Fibroblast of lung (primary cell): ENCODE measurements around the gene PRRX2. TPM values are rescaled to one million over a fixed set of nuclear protein-coding genes. Genes with fewer than 3 reads are reported as not detected.
A peak's percentile ranks its signal among the peaks of the same experiment; 100 is the strongest.

ENCODE experiments used
- DNase-seq, 2 donors: peaks; one replicate each; pipeline versions ENCODE4 v3.0.0 to v3.0.0-alpha.2; 2010; ENCODE audit warnings: low read depth in 2 of 2
- H2AFZ ChIP-seq: 2 replicates; pipeline ENCODE4 v1.5.1; 2012; ENCODE audit warnings: low read length, control low read depth, inconsistent platforms
- H3K27ac ChIP-seq: 2 replicates; pipeline ENCODE4 v1.5.1; 2011; ENCODE audit warnings: low read length, control low read depth; ENCODE audit not compliant: insufficient read depth
- H3K27me3 ChIP-seq: 2 replicates; pipeline ENCODE4 v1.5.1; 2011; ENCODE audit warnings: mild to moderate bottlenecking, low read length; ENCODE audit not compliant: control insufficient read depth, insufficient read depth
- H3K36me3 ChIP-seq: 2 replicates; pipeline ENCODE4 v1.5.1; 2011; ENCODE audit warnings: low read length; ENCODE audit not compliant: control insufficient read depth, insufficient read depth
- H3K4me1 ChIP-seq: 2 replicates; pipeline ENCODE4 v1.5.1; 2011; ENCODE audit warnings: low read length; ENCODE audit not compliant: control insufficient read depth, insufficient read depth; ENCODE audit errors: extremely low read depth
- H3K4me2 ChIP-seq: 2 replicates; pipeline ENCODE4 v1.5.1; 2011; ENCODE audit warnings: low read length, control low read depth; ENCODE audit not compliant: insufficient read depth; ENCODE audit errors: extremely low read depth
- H3K4me3 ChIP-seq, 4 experiments: fragments of 200-600 bp in 1 of 4; sonication (generic) in 1 of 4; replicated peaks in 1 of 4; 2 replicates each; pipeline ENCODE4 v1.5.1; 2011 to 2016; ENCODE audit warnings: low read length in 4 of 4, low read depth in 3 of 4, mild to moderate bottlenecking in 3 of 4, control low read depth in 2 of 4, inconsistent platforms in 1 of 4, mixed read lengths in 1 of 4; ENCODE audit not compliant: insufficient read depth in 1 of 4; ENCODE audit errors: control extremely low read depth in 1 of 4
- H3K79me2 ChIP-seq: 2 replicates; pipeline ENCODE4 v1.5.1; 2012; ENCODE audit warnings: mild to moderate bottlenecking, low read length, inconsistent platforms; ENCODE audit not compliant: control insufficient read depth, insufficient read depth
- H3K9ac ChIP-seq: 2 replicates; pipeline ENCODE4 v1.5.1; 2011; ENCODE audit warnings: mild to moderate bottlenecking, low read length, control low read depth; ENCODE audit not compliant: insufficient read depth
- H3K9me3 ChIP-seq: 2 replicates; pipeline ENCODE4 v1.5.1; 2012; ENCODE audit warnings: low read depth, low read length; ENCODE audit not compliant: control insufficient read depth, insufficient read depth
- H4K20me1 ChIP-seq: 2 replicates; pipeline ENCODE4 v1.5.1; 2011; ENCODE audit warnings: low read length; ENCODE audit not compliant: control insufficient read depth, insufficient read depth; ENCODE audit errors: extremely low read depth
- EZH2 ChIP-seq: IDR thresholded peaks from 2 replicates; pipeline ENCODE4 v1.5.1; 2012; ENCODE audit warnings: low read length, control low read depth, mild to moderate bottlenecking; ENCODE audit errors: missing control alignments
- polyA plus RNA-seq, 2 donors: library from polyadenylated mRNA; depleted of rRNA in 1 of 2; stranded (reverse) in 1 of 2; unstranded in 1 of 2; fragments of >200 nt; gene quantifications; 2 replicates each; pipeline ENCODE4 v1.2.1, GENCODE V29; 2011 to 2012; ENCODE audit warnings: missing spikeins in 1 of 2
- total RNA-seq: library from RNA; depleted of rRNA; stranded (reverse); fragments of >200 nt; gene quantifications from 2 replicates; pipeline ENCODE4 v1.2.1, GENCODE V29; 2014
- TF ChIP-seq, protein P1 (sequence below), 2 donors: IDR thresholded peaks in 1 of 2; conservative IDR thresholded peaks in 1 of 2; 1 replicate in 1 of 2; 2 replicates in 1 of 2; pipeline ENCODE4 v1.5.1; 2011 to 2012; ENCODE audit warnings: low read length in 2 of 2, control low read depth in 1 of 2, inconsistent platforms in 1 of 2, low read depth in 1 of 2, mild to moderate bottlenecking in 1 of 2

The PRRX2 gene
- total and polyA plus RNA-seq, 2 donors (not counting 1 experiment from before 2014, with no cell fraction given): 4.4 to 11.7 TPM

GRCh38 chr9:129624947-129625346, 40.5 kb upstream of the PRRX2 start:
- Histone ChIP-seq H3K4me3 (no peak overlapping the region), H3K9ac (no peak overlapping the region), H3K27ac (no peak overlapping the region), H3K4me2 (no peak overlapping the region), H3K79me2 (peaks cover 39% of the 10 kb centered on the region), H3K9me3 (no peaks in the 10 kb centered on the region), H4K20me1 (no peaks in the 10 kb centered on the region), H3K27me3 (no peaks in the 10 kb centered on the region), H2AFZ (no peak overlapping the region), H3K36me3 (no peaks in the 10 kb centered on the region), H3K4me1 (peaks cover 19% of the 10 kb centered on the region)
- TF ChIP-seq, protein P1, sequence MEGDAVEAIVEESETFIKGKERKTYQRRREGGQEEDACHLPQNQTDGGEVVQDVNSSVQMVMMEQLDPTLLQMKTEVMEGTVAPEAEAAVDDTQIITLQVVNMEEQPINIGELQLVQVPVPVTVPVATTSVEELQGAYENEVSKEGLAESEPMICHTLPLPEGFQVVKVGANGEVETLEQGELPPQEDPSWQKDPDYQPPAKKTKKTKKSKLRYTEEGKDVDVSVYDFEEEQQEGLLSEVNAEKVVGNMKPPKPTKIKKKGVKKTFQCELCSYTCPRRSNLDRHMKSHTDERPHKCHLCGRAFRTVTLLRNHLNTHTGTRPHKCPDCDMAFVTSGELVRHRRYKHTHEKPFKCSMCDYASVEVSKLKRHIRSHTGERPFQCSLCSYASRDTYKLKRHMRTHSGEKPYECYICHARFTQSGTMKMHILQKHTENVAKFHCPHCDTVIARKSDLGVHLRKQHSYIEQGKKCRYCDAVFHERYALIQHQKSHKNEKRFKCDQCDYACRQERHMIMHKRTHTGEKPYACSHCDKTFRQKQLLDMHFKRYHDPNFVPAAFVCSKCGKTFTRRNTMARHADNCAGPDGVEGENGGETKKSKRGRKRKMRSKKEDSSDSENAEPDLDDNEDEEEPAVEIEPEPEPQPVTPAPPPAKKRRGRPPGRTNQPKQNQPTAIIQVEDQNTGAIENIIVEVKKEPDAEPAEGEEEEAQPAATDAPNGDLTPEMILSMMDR (conservative IDR thresholded peaks at IDR 0.05 in 1 of 2, IDR thresholded peaks at IDR 0.05 in 1 of 2; ENCODE audit: low read depth in 1 of 2, low read length in 2 of 2): no peak
- TF ChIP-seq EZH2: no peak
- no peak for DNase-seq

- Histone ChIP-seq H3K27me3 (no peaks in the 10 kb centered on the region), H3K27ac (peak within 1 kb of the TSS; percentile 96), H3K4me1 (peaks cover 21% of the 10 kb centered on the region), H3K4me2 (peak within 1 kb of the TSS; percentile 99), H3K79me2 (peaks cover 51% of the 10 kb centered on the region), H3K9ac (peak within 1 kb of the TSS; percentile 95), H3K4me3 (peak within 1 kb of the TSS; percentile 87 to 95 (median 92)), H3K36me3 (no peaks in the 10 kb centered on the region), H4K20me1 (no peaks in the 10 kb centered on the region), H3K9me3 (no peaks in the 10 kb centered on the region), H2AFZ (no peak within 1 kb of the TSS)
- peak; percentile 73 to 84 for DNase-seq
- TF ChIP-seq, protein P1 (conservative IDR thresholded peaks at IDR 0.05 in 1 of 2, IDR thresholded peaks at IDR 0.05 in 1 of 2; ENCODE audit: low read depth in 1 of 2, low read length in 2 of 2): no peak
These were observed 39.3 kb upstream of the PRRX2 start, which contains the start of gene NTMT1 for GRCh38 chr9:129626079-129626624. Gene NTMT1 (plus strand): TSS chr9:129626163. CDS start chr9:129632704, 6,541 bp downstream.

DNA sequence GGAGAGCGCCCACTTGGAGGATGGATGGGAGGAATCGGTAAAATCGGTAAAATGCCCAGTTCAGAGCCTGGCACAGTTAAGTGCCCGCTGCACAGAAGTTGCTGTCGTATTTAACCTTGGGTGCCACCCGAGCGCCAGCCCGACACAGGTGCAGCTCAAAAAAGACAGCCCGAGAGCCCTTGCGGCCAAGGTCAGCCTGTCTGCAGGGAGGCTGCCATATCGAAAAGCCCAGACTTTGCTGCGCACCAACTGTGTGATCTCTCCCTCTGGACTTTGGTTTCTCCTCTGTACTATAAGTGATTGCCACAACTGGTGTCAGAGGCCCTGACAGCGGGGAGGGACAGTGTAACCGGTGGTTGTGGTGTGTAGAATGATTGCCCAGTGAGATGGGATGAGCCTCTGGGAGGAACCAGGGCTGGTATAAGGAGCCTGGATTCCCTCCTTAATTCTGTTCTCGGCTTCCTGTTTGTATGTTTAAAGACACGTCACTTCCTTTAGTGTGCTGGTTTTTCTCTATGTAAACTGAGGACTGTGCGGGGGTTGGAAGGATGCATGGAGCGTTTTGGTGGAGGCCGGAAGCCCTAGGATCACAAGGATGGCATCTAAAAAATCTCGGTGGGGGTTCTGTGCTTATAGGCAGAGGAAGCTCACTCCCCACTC, 38.7 kb upstream of the PRRX2 start:
- H4K20me1 ChIP-seq: no peaks in the 10 kb centered on the region
- peak overlapping the region; percentile 96 for H3K27ac ChIP-seq
- peak; percentile 33 to 91 for DNase-seq
- H3K9me3 ChIP-seq: no peaks in the 10 kb centered on the region
- peak overlapping the region; percentile 95 for H3K9ac ChIP-seq
- H3K27me3 ChIP-seq: no peaks in the 10 kb centered on the region
- peaks cover 26% of the 10 kb centered on the region for H3K4me1 ChIP-seq
- H3K4me3 ChIP-seq: peak overlapping the region; percentile 87 to 95 (median 92)
- H2AFZ ChIP-seq: no peak overlapping the region
- peaks cover 57% of the 10 kb centered on the region for H3K79me2 ChIP-seq
- TF ChIP-seq, protein P1 (conservative IDR thresholded peaks at IDR 0.05 in 1 of 2, IDR thresholded peaks at IDR 0.05 in 1 of 2; ENCODE audit: low read depth in 1 of 2, low read length in 2 of 2): no peak
- no peak for TF ChIP-seq EZH2
- H3K36me3 ChIP-seq: peaks cover 5% of the 10 kb centered on the region
- peak overlapping the region; percentile 99 for H3K4me2 ChIP-seq
